HepG2 (cell line): ENCODE results near the gene DAB1. TPM values are rescaled to one million over a fixed set of nuclear protein-coding genes. Genes with fewer than 3 reads are reported as not detected.

Source experiments
- ATAC-seq: fragments of 200-7000 bp; cut with Tn5 transposase; 3 replicates; pipeline ENCODE4 v1.9.1; 2020; ENCODE audit warnings: mild to moderate bottlenecking, moderate library complexity
- BruUV-seq: library from RNA; stranded (reverse); fragments of 400-500 nt; replicated peaks from 2 replicates; lab custom pipeline; 2021; lab: Mats Ljungman, UMichigan
- CTCF ChIA-PET: fragments of 300-600 bp; formaldehyde crosslinking; extraction: SDS; loops from one replicate; lab custom pipeline; 2021; ENCODE audit warnings: low total read pairs, inconsistent platforms, low intra/inter-chr PET ratio; lab: Yijun Ruan, JAX
- POLR2A ChIA-PET: fragments of 350-600 bp; sonication (Branson Sonifier 250); formaldehyde crosslinking; loops from one replicate; lab custom pipeline; 2020; ENCODE audit warnings: antibody characterized with exemption, inconsistent platforms; lab: Yijun Ruan, JAX
- DNase-seq: peaks from one replicate; pipeline ENCODE4 v3.0.0-alpha.2; 2015; ENCODE audit warnings: low spot score
- FAIRE-seq: peaks from 3 replicates; lab custom pipeline; 2011; peaks lifted over from hg19 to GRCh38; lab: Jason Lieb, UNC
- H2AFZ ChIP-seq: one replicate; pipeline ENCODE4 v1.6.1; 2011; ENCODE audit warnings: low read length, inconsistent platforms
- H3K27ac ChIP-seq: fragments of 300-600 bp; 3 replicates; pipeline ENCODE4 v1.8.0; 2011; ENCODE audit warnings: mixed run types, mild to moderate bottlenecking, mixed read lengths, low read length, inconsistent platforms; ENCODE audit not compliant: insufficient read depth; ENCODE audit errors: extremely low read length
- H3K27me3 ChIP-seq, 2 experiments: fragments of 200-600 bp in 1 of 2; 2 replicates in 1 of 2; 3 replicates in 1 of 2; pipeline versions ENCODE4 v1.6.0 to v1.8.0; 2011; ENCODE audit warnings: low read length in 2 of 2, mild to moderate bottlenecking in 2 of 2, moderate library complexity in 2 of 2, inconsistent platforms in 1 of 2; ENCODE audit not compliant: insufficient read depth in 2 of 2, control insufficient read depth in 1 of 2
- H3K36me3 ChIP-seq, 2 experiments: fragments of 200-600 bp in 1 of 2; replicated peaks in 1 of 2; 2 replicates in 1 of 2; 3 replicates in 1 of 2; pipeline versions ENCODE4 v1.5.1 to v1.8.0; 2011; ENCODE audit warnings: low read length in 2 of 2, inconsistent platforms in 1 of 2; ENCODE audit not compliant: insufficient read depth in 2 of 2, control insufficient read depth in 1 of 2
- H3K4me1 ChIP-seq: 2 replicates; pipeline ENCODE4 v1.5.1; 2012; ENCODE audit warnings: low read length, inconsistent platforms; ENCODE audit not compliant: insufficient read depth
- H3K4me2 ChIP-seq: 2 replicates; pipeline ENCODE4 v1.6.0; 2011; ENCODE audit warnings: low read depth, low read length, inconsistent platforms
- H3K4me3 ChIP-seq, 3 experiments: fragments of 200-600 bp in 1 of 3; sonication (generic), shearing (Covaris generic) in 1 of 3; replicated peaks in 1 of 3; 2 replicates each; pipeline ENCODE4 v1.5.1; 2011 to 2016; ENCODE audit warnings: low read length in 3 of 3, inconsistent platforms in 2 of 3, low read depth in 2 of 3, mild to moderate bottlenecking in 2 of 3, control low read depth in 1 of 3, mixed read lengths in 1 of 3; ENCODE audit not compliant: insufficient read depth in 1 of 3
- H3K79me2 ChIP-seq: one replicate; pipeline ENCODE4 v1.6.1; 2011; ENCODE audit warnings: low read length, inconsistent platforms; ENCODE audit not compliant: insufficient read depth
- H3K9ac ChIP-seq: 2 replicates; pipeline ENCODE4 v1.6.0; 2011; ENCODE audit warnings: mild to moderate bottlenecking, low read depth, low read length, inconsistent platforms; ENCODE audit not compliant: insufficient read depth
- H3K9me3 ChIP-seq: 2 replicates; pipeline ENCODE4 v1.5.1; 2012; ENCODE audit warnings: mild to moderate bottlenecking, low read length
- H4K20me1 ChIP-seq: 2 replicates; pipeline ENCODE4 v1.6.0; 2011; ENCODE audit warnings: inconsistent platforms, mild to moderate bottlenecking, low read length, moderate library complexity; ENCODE audit not compliant: insufficient read depth
- ATF4 ChIP-seq, 2 experiments: fragments of 450-650 bp in 1 of 2; sonication (generic) in 1 of 2; formaldehyde crosslinking; IDR thresholded peaks; 2 replicates each; pipeline versions ENCODE4 v1.5.0 to v1.8.0; 2020 to 2022; ENCODE audit warnings: mild to moderate bottlenecking in 1 of 2, missing genetic modification reagents in 1 of 2
- GABPA ChIP-seq, 2 experiments: IDR thresholded peaks; 2 replicates each; pipeline ENCODE4 v1.6.1; 2011 to 2016; ENCODE audit warnings: low read depth in 2 of 2, low read length in 1 of 2, missing biosample characterization in 1 of 2, missing genetic modification characterization in 1 of 2
- KAT8 ChIP-seq: IDR thresholded peaks from 2 replicates; pipeline ENCODE4 v1.6.1; 2016; ENCODE audit warnings: missing genetic modification reagents, missing compliant biosample characterization
- NCOA5 ChIP-seq: sonication (generic); formaldehyde crosslinking; IDR thresholded peaks from 2 replicates; pipeline ENCODE4 v1.4.0; 2020; ENCODE audit warnings: missing genetic modification reagents
- RARA ChIP-seq: IDR thresholded peaks from 2 replicates; pipeline ENCODE4 v1.6.1; 2016; ENCODE audit warnings: missing genetic modification reagents, missing compliant biosample characterization
- RBM22 ChIP-seq: fragments of 200-400 bp; formaldehyde crosslinking; optimal IDR thresholded peaks from 2 replicates; pipeline ENCODE3; 2017; ENCODE audit warnings: mild to moderate bottlenecking, low read length, moderate library complexity
- RELA ChIP-seq: sonication (generic); formaldehyde crosslinking; IDR thresholded peaks from 2 replicates; pipeline ENCODE4 v1.4.0; 2020; ENCODE audit warnings: missing genetic modification reagents
- SRSF9 ChIP-seq: fragments of 200-400 bp; formaldehyde crosslinking; IDR thresholded peaks from 2 replicates; pipeline ENCODE4 v1.6.1; 2018; ENCODE audit warnings: borderline replicate concordance, mild to moderate bottlenecking, low read depth, low read length; ENCODE audit not compliant: insufficient read depth, poor library complexity, severe bottlenecking
- ZBTB46 ChIP-seq: sonication (generic); formaldehyde crosslinking; IDR thresholded peaks from 2 replicates; pipeline ENCODE4 v1.4.0; 2020; ENCODE audit warnings: mild to moderate bottlenecking, missing genetic modification reagents, borderline replicate concordance
- ZFYVE20 ChIP-seq: sonication (generic); formaldehyde crosslinking; IDR thresholded peaks from 2 replicates; pipeline ENCODE4 v1.8.0; 2023; ENCODE audit warnings: low read depth, mild to moderate bottlenecking, moderate library complexity, missing genetic modification reagents, borderline replicate concordance
- ZNF253 ChIP-seq: sonication (generic); formaldehyde crosslinking; IDR thresholded peaks from 2 replicates; pipeline ENCODE4 v1.8.0; 2022; ENCODE audit warnings: mild to moderate bottlenecking, missing genetic modification reagents, borderline replicate concordance
- ZNF724P ChIP-seq: sonication (generic); formaldehyde crosslinking; IDR thresholded peaks from 2 replicates; pipeline ENCODE4 v1.8.0; 2022; ENCODE audit warnings: missing genetic modification reagents, borderline replicate concordance
- ZNF773 ChIP-seq: sonication (generic); formaldehyde crosslinking; IDR thresholded peaks from 2 replicates; pipeline ENCODE4 v1.4.0; 2020; ENCODE audit warnings: missing genetic modification reagents, borderline replicate concordance
- WGBS: methylation state at CpG from one replicate; pipeline ENCODE4 v1.1.6; 2017; ENCODE audit warnings: low lambda C conversion rate; 5-methylcytosine and 5-hydroxymethylcytosine counted together
- in situ Hi-C: cut with HindIII; loops from 2 replicates; pipeline ENCODE4 v1.10.0; 2017; ENCODE audit warnings: low pct_unique_long_range_greater_than_20kb; ENCODE audit not compliant: extremely low pct_ligation_motif_present
- intact Hi-C: fragments of 100-400 bp; cut with micrococcal nuclease; formaldehyde crosslinking; loops from one replicate; pipeline ENCODE4 v1.10.0; 2022; ENCODE audit not compliant: unreplicated experiment
- polyA plus RNA-seq, 8 experiments: library from polyadenylated mRNA; depleted of rRNA in 3 of 8; stranded (reverse) in 7 of 8; unstranded in 1 of 8; fragments of >200 nt; fragmentation: Illumina TruSeq in 4 of 8; extraction: Trizol in 4 of 8; gene quantifications; 2 replicates each; pipeline versions ENCODE4 v1.2.1 to v1.2.3, GENCODE V29; 2011 to 2016; ENCODE audit warnings: low read depth in 4 of 8, missing spikeins in 1 of 8, mixed read lengths in 1 of 8; ENCODE audit not compliant: insufficient read depth in 1 of 8
- total RNA-seq, 5 experiments: library from RNA; depleted of rRNA; stranded (reverse); fragments of >200 nt; fragmentation: Illumina TruSeq; extraction: Trizol; gene quantifications; 2 replicates each; pipeline ENCODE4 v1.2.3, GENCODE V29; 2016; ENCODE audit warnings: low read depth in 1 of 5
- TF ChIP-seq, protein P1 (sequence below): sonication (generic); formaldehyde crosslinking; IDR thresholded peaks from 2 replicates; pipeline ENCODE4 v1.8.0; 2022; ENCODE audit warnings: mild to moderate bottlenecking, missing genetic modification reagents, borderline replicate concordance

The DAB1 gene
- total and polyA plus RNA-seq, 2 of the 13 experiments (the other 11 are each of a cell fraction or from before 2014, with no cell fraction given) = 0.04 to 0.13 TPM

DNA sequence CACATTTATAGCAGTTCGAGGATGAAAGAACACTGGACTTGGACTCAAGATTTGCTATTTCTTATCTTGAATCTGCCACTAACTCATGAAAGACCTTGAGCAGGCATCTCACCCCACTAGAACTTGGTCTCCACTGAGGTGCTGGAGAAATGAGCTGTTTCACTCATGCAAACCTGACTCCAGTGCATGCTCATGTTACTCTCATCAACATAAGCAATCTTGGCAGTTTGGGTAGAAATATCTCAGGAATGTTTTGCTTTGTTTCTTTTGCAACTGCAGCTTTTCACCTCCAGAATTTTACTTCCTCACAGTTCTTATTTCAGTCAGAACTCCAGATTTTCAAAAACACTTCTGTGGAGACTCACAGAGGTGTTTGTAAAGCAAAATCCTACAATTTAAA is 46.2 kb upstream of the DAB1 start:
- H3K79me2 ChIP-seq = no peaks in the 10 kb centered on the region
- in situ Hi-C loops = no loop called here
- no peak overlapping the region for H2AFZ ChIP-seq
- H3K27me3 ChIP-seq = peaks cover 0 to 17% of the 10 kb centered on the region in 2 experiments; a peak in 3 of 5 replicates
- BruUV-seq = no TSS peak
- no peak overlapping the region for H3K9ac ChIP-seq
- no peak overlapping the region for H3K27ac ChIP-seq
- H3K4me1 ChIP-seq = peaks cover 11% of the 10 kb centered on the region
- intact Hi-C loops = no loop called here
- H4K20me1 ChIP-seq = no peaks in the 10 kb centered on the region
- ATAC-seq (no peak), DNase-seq (no peak), FAIRE-seq (no peak)
- 6% methylated on average over 1 of the region's 1 CpG for WGBS
- no peaks in the 10 kb centered on the region for H3K36me3 ChIP-seq
- H3K4me3 ChIP-seq = no peak overlapping the region
- ChIA-PET CTCF (no interaction called here), POLR2A (no interaction called here)
- no peaks in the 10 kb centered on the region for H3K9me3 ChIP-seq
- no peak overlapping the region for H3K4me2 ChIP-seq
- TF ChIP-seq KAT8 (CRISPR knock-in tag) (no peak), NCOA5 (CRISPR knock-in tag) (no peak), ZFYVE20 (CRISPR knock-in tag) (no peak), ZBTB46 (CRISPR knock-in tag) (no peak), ATF4 (CRISPR knock-in tag; IDR thresholded peaks at IDR 0.05) (no peak), RARA (CRISPR knock-in tag) (no peak), SRSF9 (no peak), GABPA (IDR thresholded peaks at IDR 0.05; ENCODE audit: low read depth, low read length) (no peak), GABPA (CRISPR knock-in tag; IDR thresholded peaks at IDR 0.05; ENCODE audit: low read depth) (no peak), ZNF253 (CRISPR knock-in tag) (no peak), RELA (CRISPR knock-in tag) (no peak), ZNF773 (CRISPR knock-in tag) (no peak), ZNF724P (CRISPR knock-in tag) (no peak), RBM22 (no peak)
- TF ChIP-seq, protein P1, sequence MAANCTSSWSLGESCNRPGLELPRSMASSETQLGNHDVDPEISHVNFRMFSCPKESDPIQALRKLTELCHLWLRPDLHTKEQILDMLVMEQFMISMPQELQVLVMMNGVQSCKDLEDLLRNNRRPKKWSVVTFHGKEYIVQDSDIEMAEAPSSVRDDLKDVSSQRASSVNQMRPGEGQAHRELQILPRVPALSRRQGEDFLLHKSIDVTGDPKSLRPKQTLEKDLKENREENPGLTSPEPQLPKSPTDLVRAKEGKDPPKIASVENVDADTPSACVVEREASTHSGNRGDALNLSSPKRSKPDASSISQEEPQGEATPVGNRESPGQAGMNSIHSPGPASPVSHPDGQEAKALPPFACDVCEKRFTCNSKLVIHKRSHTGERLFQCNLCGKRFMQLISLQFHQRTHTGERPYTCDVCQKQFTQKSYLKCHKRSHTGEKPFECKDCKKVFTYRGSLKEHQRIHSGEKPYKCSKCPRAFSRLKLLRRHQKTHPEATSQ (CRISPR knock-in tag) = no peak
